Naive thymus-derived CD8-positive, alpha-beta T cell (primary cell): ENCODE data around the gene SLC16A6. TPM values are rescaled to one million over a fixed set of nuclear protein-coding genes. Genes with fewer than 3 reads are reported as not detected.
"Not testable (repeated sequence)": the region's sequence is repeated elsewhere in the genome, so short reads cannot be mapped to it uniquely, and the experiment has no call there.

Experiments
- ATAC-seq, 2 donors: fragments of 150-1000 bp; cut with Tn5 transposase in 1 of 2; sonication (Bioruptor Pico), chemical (Tn5 transposase) in 1 of 2; 1 replicate in 1 of 2; 2 replicates in 1 of 2; pipeline ENCODE4 v1.10.0; 2021; ENCODE audit warnings: mild to moderate bottlenecking in 2 of 2, moderate library complexity in 2 of 2
- POLR2A ChIA-PET: fragments of 350-600 bp; sonication (Branson Sonifier 250); formaldehyde crosslinking; loops from one replicate; lab custom pipeline; 2021; ENCODE audit warnings: antibody characterized with exemption; lab: Charles Lee
- DNase-seq, 10 donors: peaks; one replicate each; pipeline versions ENCODE4 v3.0.0 to v3.0.0-alpha.2; 2020 to 2022
- H3K27ac Mint-ChIP-seq, 10 donors: one replicate each; pipeline ENCODE4 v1.8.0; 2020 to 2022; ENCODE audit warnings: mild to moderate bottlenecking in 10 of 10, mixed read lengths in 10 of 10, moderate library complexity in 4 of 10, inconsistent platforms in 1 of 10
- H3K27me3 Mint-ChIP-seq, 5 donors: one replicate each; pipeline ENCODE4 v1.8.0; 2021 to 2022; ENCODE audit warnings: mixed read lengths in 5 of 5
- H3K36me3 Mint-ChIP-seq, 3 donors: one replicate each; pipeline ENCODE4 v1.8.0; 2020 to 2022; ENCODE audit warnings: mixed read lengths in 3 of 3, mild to moderate bottlenecking in 2 of 3, inconsistent platforms in 1 of 3
- H3K4me1 Mint-ChIP-seq, 4 donors: one replicate each; pipeline ENCODE4 v1.8.0; 2021 to 2022; ENCODE audit warnings: mixed read lengths in 4 of 4
- H3K4me3 Mint-ChIP-seq, 10 donors: one replicate each; pipeline ENCODE4 v1.8.0; 2020 to 2022; ENCODE audit warnings: mild to moderate bottlenecking in 10 of 10, mixed read lengths in 10 of 10, moderate library complexity in 6 of 10, inconsistent platforms in 1 of 10
- H3K9me3 Mint-ChIP-seq, 9 donors: one replicate each; pipeline ENCODE4 v1.8.0; 2020 to 2022; ENCODE audit warnings: mixed read lengths in 9 of 9, mild to moderate bottlenecking in 3 of 9, inconsistent platforms in 1 of 9, moderate library complexity in 1 of 9
- polyA plus RNA-seq, 3 donors: library from polyadenylated mRNA; unstranded; fragments of 300-500 nt; fragmentation: Illumina TruSeq; gene quantifications; one replicate each; pipeline ENCODE4 v1.2.3, GENCODE V29; 2021
- total RNA-seq, 8 experiments: library from RNA in 2 of 8; stranded (reverse) in 2 of 8; gene quantifications; one replicate each; pipeline ENCODE4 v1.2.3 and lab custom pipeline; 2021 to 2026

Gene SLC16A6
- total and polyA plus RNA-seq, 5 experiments from 2014 or later: 0.61 to 6.9 (median 2.6) TPM

DNA sequence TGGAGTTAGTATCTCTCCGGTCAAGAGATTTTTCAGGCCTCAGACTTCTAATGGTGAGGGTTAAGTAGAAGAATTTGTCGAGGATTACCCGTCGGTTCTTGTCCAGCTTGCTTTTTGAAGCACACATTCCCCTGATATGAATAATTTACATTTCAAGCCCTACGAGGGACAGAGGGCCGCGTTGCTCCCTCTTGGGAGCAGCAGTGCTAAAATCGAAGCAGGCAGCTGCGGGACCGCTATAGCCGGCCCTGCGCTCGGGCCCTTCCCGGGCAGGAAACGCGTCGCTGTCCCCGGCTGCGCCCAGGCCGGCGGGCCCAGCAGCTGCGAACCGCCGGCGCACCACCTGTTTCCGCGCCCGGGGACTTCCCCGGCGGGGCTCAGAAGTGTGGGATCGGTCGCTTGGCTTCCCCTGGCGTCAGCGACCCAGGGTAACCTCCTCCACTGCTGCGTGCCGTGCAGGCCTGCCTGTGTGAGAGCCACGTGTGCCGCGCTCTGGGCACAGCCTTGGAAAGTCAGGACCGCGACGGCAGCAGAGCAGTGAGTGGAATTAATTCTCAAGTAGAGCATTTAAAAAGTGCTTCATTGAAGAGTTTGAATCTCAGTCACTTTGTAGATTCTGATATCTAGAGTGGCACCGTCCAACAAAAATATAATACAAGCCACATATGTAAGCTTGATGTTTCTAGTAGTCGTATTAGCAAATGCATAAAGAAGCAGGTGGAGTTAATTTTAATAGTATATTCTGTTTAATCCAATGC, 31.9 kb downstream of the SLC16A6 start:
- peaks cover 0 to 23% (median 9%) of the 10 kb centered on the region in 3 donors for H3K36me3 Mint-ChIP-seq
- H3K4me3 Mint-ChIP-seq: peak overlapping the region; percentile 49 to 75 (median 61)
- peaks cover 29 to 83% (median 68%) of the 10 kb centered on the region in 4 donors for H3K4me1 Mint-ChIP-seq
- peak; percentile 88 to 96 for ATAC-seq
- POLR2A ChIA-PET: interaction anchor here (1.0 to 3.2 kb wide), 4 partner anchors 11 to 198 kb away, joined by 4 to 42 read pairs (median 16); partner anchors contain the start of genes AMZ2, ARSG, SLC16A6 and WIPI1
- not testable (repeated sequence) for H3K27me3 Mint-ChIP-seq, H3K9me3 Mint-ChIP-seq
- peak; percentile 66 to 87 (median 76) for DNase-seq
- peak overlapping the region; percentile 84 to 98 (median 94) for H3K27ac Mint-ChIP-seq

DNA sequence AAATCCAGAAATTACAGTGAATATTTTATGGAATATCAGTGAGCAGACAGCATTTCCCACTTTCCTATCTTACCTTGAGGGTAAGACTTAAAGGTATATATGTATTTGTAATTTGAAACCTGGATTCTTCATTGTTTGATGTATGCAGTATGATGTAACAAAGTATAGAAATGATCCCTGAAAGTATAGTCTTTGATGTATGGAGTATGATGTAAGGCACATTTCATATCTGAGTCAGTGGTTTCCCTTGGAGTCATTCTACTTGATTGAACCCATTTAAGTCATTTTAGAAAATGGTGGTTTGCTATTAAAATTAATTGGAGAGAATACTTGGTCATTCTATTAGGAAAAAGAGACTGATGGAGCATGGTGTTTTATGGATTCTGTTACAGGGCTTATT, 33.0 kb downstream of the SLC16A6 start:
- Mint-ChIP-seq H3K4me1 (peaks cover 35 to 90% (median 75%) of the 10 kb centered on the region in 4 donors), H3K4me3 (peak overlapping the region in 7 of 10 donors; percentile 9 to 70 (median 55)), H3K27ac (peak overlapping the region; percentile 84 to 96 (median 90)), H3K27me3 (no peaks in the 10 kb centered on the region), H3K9me3 (no peaks in the 10 kb centered on the region), H3K36me3 (peaks cover 0 to 28% (median 9%) of the 10 kb centered on the region in 3 donors)
- ATAC-seq: no peak
- POLR2A ChIA-PET: interaction anchor here (0.6 to 3.2 kb wide), 4 partner anchors 10 to 199 kb away, joined by 7 to 42 read pairs (median 16); partner anchors contain the start of genes AMZ2, ARSG, SLC16A6 and WIPI1
- no peak for DNase-seq

DNA sequence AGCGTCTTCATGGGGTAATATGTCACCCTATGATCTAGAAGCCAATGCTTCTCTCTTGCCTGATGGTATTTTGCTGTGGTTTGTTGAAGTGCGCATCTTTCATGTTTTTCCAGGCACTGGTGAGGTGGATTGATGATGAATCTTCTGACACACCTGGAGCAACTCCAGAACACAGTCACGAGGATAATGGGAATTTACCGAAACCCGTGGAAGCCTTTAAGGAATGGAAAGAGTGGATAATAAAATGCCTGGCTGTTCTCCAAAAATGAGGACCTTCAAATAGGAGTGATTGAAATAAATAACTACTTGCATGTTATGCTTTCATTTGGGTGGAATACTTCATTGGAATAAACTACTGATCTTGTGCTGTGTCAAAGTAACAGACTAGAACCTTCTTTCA, 34.2 kb downstream of the SLC16A6 start:
- Mint-ChIP-seq H3K36me3 (peaks cover 0 to 40% (median 12%) of the 10 kb centered on the region in 3 donors), H3K4me3 (peak overlapping the region in 7 of 10 donors; percentile 4 to 45 (median 21)), H3K27ac (peak overlapping the region; percentile 27 to 96 (median 88)), H3K4me1 (peaks cover 31 to 94% (median 74%) of the 10 kb centered on the region in 4 donors)
- POLR2A ChIA-PET: interaction anchor here (3.2 kb wide), 2 partner anchors 8 to 35 kb away, joined by 26 to 42 read pairs; partner anchors contain the start of genes AMZ2, ARSG and SLC16A6
- ATAC-seq, H3K27me3 Mint-ChIP-seq, H3K9me3 Mint-ChIP-seq: not testable (repeated sequence)
- DNase-seq: peak in 1 of 10 donors; percentile 29

DNA sequence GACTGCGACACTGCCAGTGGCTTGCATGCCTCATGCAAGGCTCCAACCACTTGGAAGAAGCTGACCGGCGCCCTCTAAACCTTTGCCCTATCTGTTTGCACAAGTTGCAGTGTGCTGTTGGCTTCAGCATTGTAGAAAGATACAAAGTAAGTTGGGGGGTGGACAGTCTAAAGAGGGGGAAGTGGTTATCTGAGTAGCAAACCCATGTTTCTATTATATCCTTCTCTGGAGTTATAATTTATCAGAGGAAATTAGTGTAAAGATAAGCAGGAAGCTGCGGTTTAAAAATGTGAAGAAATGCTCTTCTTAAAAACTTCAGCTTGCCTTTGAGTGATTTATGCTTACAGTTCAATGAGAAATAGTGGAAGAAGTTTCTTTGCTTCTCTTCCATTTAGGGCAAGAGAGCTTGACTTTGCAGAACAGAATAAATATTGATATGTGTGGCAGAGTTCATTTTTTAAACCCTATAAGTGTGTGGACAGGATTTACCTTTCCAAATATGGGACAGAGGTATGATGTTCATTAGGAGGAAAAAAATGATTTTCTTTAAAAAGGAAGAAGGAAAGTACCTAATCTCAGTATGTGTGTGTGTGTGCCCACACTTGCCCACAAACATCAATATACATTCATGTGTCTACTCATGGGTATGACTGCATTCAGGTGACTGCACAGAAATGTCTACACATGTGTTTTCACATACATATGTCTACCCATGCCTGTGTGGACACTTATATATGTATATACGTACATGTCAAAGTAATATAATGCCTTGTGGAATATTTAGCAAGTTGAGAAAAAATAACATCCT, 35.0 kb downstream of the SLC16A6 start:
- H3K9me3 Mint-ChIP-seq: no peaks in the 10 kb centered on the region
- peak in 1 of 2 donors; percentile 37 for ATAC-seq

DNA sequence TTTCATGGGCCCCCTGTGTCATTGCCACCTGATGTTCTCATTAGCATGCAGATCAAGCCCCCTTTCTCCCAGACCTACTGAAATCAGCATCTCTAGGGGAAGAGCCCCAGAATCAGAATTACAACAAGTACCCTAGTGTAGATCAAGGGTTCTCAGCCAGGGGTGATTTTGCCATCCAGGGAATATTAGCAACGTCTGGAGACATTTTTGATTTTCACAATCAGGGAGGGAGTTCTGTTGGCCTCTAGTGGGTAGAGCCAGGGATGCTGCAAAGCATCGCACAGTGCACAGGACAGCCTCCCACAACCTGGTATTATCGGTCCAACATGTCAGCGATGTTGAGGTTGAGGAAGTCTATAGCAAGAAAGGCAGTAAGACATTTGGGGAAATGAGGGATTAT, 35.8 kb downstream of the SLC16A6 start:
- H3K27me3 Mint-ChIP-seq: no peaks in the 10 kb centered on the region
- POLR2A ChIA-PET: interaction anchor here (0.6 to 1.1 kb wide), 4 partner anchors 17 to 211 kb away, joined by 3 to 4 read pairs (median 3); no protein-coding TSS in a partner anchor
- H3K27ac Mint-ChIP-seq: peak overlapping the region; percentile 49 to 96 (median 88)
- no peaks in the 10 kb centered on the region for H3K9me3 Mint-ChIP-seq
- peaks cover 32 to 91% (median 73%) of the 10 kb centered on the region in 4 donors for H3K4me1 Mint-ChIP-seq
- DNase-seq (no peak), ATAC-seq (no peak)
- H3K4me3 Mint-ChIP-seq: peak overlapping the region in 7 of 10 donors; percentile 1 to 70 (median 48)
- H3K36me3 Mint-ChIP-seq: peaks cover 0 to 49% (median 15%) of the 10 kb centered on the region in 3 donors

More for the DNA sequence above, 35.0 kb downstream of the SLC16A6 start:
- POLR2A ChIA-PET: interaction anchor here (0.6 to 1.1 kb wide), 5 partner anchors 9 to 210 kb away, joined by 3 to 4 read pairs (median 3); no protein-coding TSS in a partner anchor
- Mint-ChIP-seq H3K36me3 (peaks cover 0 to 46% (median 14%) of the 10 kb centered on the region in 3 donors), H3K4me3 (peak overlapping the region in 9 of 10 donors; percentile 16 to 70 (median 44)), H3K27ac (peak overlapping the region; percentile 49 to 96 (median 88)), H3K27me3 (no peaks in the 10 kb centered on the region), H3K4me1 (peaks cover 31 to 90% (median 72%) of the 10 kb centered on the region in 4 donors)
- peak in 2 of 10 donors; percentile 20 to 44 for DNase-seq

DNA sequence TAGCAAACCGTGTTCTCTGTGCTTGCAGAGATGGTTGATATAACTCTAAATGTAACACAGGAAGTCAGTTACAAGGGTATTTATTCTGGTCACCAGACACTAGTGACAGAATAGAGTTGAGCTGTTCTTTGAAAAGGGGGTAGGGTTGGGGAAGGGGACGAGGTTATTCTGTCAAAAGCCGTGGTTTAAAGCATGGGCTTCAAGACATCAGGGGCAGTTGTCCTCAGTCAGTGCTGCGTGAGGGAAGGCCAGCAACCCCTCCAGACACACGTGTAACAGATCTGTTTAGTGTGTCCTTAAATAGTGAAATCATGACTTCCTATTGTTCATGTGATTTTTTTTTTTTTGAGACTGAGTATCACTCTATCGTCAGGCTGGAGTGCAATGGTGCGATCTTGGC, 37.5 kb downstream of the SLC16A6 start:
- peak; percentile 39 to 44 for ATAC-seq
- DNase-seq: peak in 2 of 10 donors; percentile 21 to 58
- not testable (repeated sequence) for H3K27me3 Mint-ChIP-seq, H3K9me3 Mint-ChIP-seq
- peak overlapping the region; percentile 57 to 96 (median 92) for H3K27ac Mint-ChIP-seq
- H3K4me1 Mint-ChIP-seq: peaks cover 31 to 92% (median 73%) of the 10 kb centered on the region in 4 donors
- peaks cover 0 to 51% (median 16%) of the 10 kb centered on the region in 3 donors for H3K36me3 Mint-ChIP-seq
- POLR2A ChIA-PET: interaction anchor here (0.6 kb wide), 1 partner anchor 23 kb away, joined by 3 read pairs; no protein-coding TSS in a partner anchor
- peak overlapping the region; percentile 16 to 63 (median 41) for H3K4me3 Mint-ChIP-seq

DNA sequence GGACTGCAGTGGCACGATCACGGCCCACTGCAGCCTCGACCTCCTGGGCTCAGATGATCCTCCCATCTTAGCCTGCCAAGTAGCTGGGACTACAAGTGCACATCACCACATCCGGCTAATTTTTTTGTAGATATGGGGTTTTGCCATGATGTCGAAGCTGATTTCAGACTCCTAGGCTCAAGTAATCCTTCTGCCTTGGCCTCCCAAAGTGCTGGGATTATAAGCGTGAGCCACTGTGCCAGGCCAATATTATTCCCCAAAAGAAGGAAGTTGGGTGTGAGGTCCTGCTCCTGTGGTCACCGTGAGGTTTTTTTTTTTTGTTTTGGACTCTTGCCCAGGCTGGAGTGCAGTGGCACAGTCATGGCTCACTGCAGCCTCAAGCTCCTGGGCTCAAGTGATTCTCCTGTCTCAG, 41.6 kb downstream of the SLC16A6 start:
- peaks cover 20 to 62% (median 49%) of the 10 kb centered on the region in 4 donors for H3K4me1 Mint-ChIP-seq
- H3K9me3 Mint-ChIP-seq: no peaks in the 10 kb centered on the region
- peak in 3 of 10 donors; percentile 22 to 39 (median 28) for DNase-seq
- peak overlapping the region; percentile 90 to 99 (median 98) for H3K27ac Mint-ChIP-seq
- peaks cover 0 to 28% (median 7%) of the 10 kb centered on the region in 3 donors for H3K36me3 Mint-ChIP-seq
- no peak for ATAC-seq
- peak overlapping the region; percentile 91 to 98 (median 94) for H3K4me3 Mint-ChIP-seq
- H3K27me3 Mint-ChIP-seq: no peaks in the 10 kb centered on the region
- POLR2A ChIA-PET: interaction anchor here (0.6 to 4.8 kb wide), 10 partner anchors 9 to 211 kb away, joined by 3 to 95 read pairs (median 5); partner anchors contain the start of genes ARSG and SLC16A6

DNA sequence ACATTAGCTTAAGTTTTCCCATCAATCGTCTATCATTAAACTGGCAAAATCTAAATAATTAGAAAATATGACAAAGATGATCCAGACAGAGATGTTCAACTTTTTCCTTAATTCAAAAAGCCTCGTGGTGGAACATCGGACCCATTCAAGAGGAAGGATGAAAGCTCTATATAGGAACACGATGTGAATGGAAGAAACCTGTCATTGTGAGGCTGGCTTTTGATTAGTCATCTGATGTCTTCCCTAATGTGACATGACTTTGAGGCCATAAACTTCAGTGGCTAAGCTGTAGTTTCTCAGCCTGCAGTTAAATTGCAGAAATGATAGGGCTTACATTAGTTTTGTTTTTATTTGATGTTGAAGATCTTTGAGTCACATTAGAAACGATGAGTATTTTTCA, 42.0 kb downstream of the SLC16A6 start:
- H3K27me3 Mint-ChIP-seq: no peaks in the 10 kb centered on the region
- POLR2A ChIA-PET: interaction anchor here (0.7 to 4.8 kb wide), 11 partner anchors 10 to 216 kb away, joined by 3 to 95 read pairs (median 19); partner anchors contain the start of genes ARSG and SLC16A6
- peaks cover 17 to 58% (median 44%) of the 10 kb centered on the region in 4 donors for H3K4me1 Mint-ChIP-seq
- H3K27ac Mint-ChIP-seq: peak overlapping the region; percentile 90 to 99 (median 98)
- H3K9me3 Mint-ChIP-seq: no peaks in the 10 kb centered on the region
- H3K4me3 Mint-ChIP-seq: peak overlapping the region; percentile 91 to 98 (median 94)
- ATAC-seq (no peak), DNase-seq (no peak)
- peaks cover 0 to 28% (median 7%) of the 10 kb centered on the region in 3 donors for H3K36me3 Mint-ChIP-seq

DNA sequence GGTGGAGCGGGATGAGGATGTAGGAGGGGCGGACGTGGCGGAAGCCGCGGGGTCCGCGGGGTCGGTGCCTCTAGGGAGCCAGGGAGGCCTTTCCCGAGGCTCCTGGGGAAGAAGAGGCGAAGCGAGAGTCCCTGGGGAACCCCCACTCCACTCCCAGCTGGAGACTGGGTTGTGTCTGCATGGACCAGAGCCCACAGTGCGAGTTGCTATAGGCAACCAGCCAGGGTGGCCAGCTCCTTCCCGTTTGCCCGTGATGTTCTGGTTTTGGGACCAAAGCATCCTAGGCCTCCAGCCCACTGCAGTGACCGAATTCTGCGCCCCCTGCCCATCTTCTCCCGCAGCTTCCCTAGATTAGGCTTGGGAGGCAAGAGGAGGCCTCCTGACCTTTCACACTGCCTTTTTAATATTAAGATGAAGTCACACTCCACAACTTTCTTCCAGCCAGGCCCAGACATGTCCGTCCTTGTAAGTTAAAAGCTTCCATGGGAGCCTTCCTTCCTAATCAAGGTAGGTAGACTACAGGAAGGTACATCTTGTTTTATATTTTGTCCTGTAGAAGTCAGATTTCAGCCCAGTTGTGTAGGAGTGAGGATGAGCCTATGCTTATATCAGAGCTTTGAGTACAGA, 42.6 kb downstream of the SLC16A6 start:
- POLR2A ChIA-PET: interaction anchor here (0.6 to 4.8 kb wide), 21 partner anchors 10 to 216 kb away, joined by 3 to 95 read pairs (median 6); partner anchors contain the start of genes ARSG, SLC16A6 and WIPI1
- Mint-ChIP-seq H3K27me3 (no peaks in the 10 kb centered on the region), H3K4me1 (peaks cover 14 to 54% (median 38%) of the 10 kb centered on the region in 4 donors)

DNA sequence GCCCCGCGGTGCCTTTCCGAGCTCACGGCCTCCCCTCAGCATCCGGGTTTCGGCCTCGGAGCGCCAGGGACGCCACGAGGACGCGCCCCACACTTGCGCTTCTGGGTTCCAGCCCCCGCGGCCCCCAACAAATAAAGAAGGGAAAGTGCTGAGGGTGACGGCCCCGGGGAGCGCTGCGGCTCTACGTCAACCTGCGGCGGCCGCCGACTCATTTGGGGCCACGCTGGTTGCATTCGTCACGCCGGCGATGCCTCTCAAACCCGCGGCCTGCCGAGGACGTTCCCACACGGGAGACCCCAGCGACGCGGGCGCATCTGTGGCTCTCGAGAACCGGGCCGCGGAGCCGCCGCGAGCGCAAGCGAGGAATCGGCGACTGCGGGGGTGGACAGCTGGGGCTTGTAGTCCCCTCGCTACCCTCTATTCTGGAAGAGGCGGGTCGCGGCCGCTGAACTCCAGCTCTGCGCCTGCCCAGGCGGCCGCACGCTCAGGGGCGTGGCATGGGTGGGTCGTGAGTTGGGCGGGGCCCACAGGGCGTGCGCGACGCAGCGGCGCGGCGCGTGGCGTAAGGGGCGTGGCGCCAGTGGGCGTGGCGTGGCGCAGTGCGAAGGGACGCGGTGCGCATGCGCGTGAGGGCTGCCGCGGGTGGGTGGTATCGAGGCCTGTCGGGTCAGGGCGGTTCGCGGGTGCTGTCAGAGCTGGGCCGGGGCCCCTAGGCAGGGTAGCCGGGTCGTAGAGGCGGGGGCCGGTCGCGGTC, 43.3 kb downstream of the SLC16A6 start, which contains the start of gene AMZ2:
AMZ2 (plus strand) TSS at position 599 of the 754 bp plus-strand sequence. CDS start 2,145 bp downstream, outside the sequence.
- Mint-ChIP-seq H3K36me3 (peaks cover 0 to 19% (median 7%) of the 10 kb centered on the region in 3 donors), H3K27me3 (no peaks in the 10 kb centered on the region), H3K27ac (peak within 1 kb of the TSS; percentile 90 to 99 (median 98)), H3K4me1 (peaks cover 10 to 47% (median 32%) of the 10 kb centered on the region in 4 donors), H3K4me3 (peak within 1 kb of the TSS; percentile 91 to 98 (median 94)), H3K9me3 (no peaks in the 10 kb centered on the region)
- POLR2A ChIA-PET: interaction anchor here (0.6 to 4.8 kb wide), 26 partner anchors 8 to 1343 kb away, joined by 3 to 95 read pairs (median 4); partner anchors contain the start of genes ARSG, SLC16A6 and WIPI1
- DNase-seq (peak; percentile 91 to 99 (median 98)), ATAC-seq (peak; percentile 86 to 88)

More for the DNA sequence above, 42.6 kb downstream of the SLC16A6 start:
- Mint-ChIP-seq H3K4me3 (peak overlapping the region; percentile 91 to 98 (median 94)), H3K9me3 (no peaks in the 10 kb centered on the region), H3K36me3 (peaks cover 0 to 26% (median 7%) of the 10 kb centered on the region in 3 donors), H3K27ac (peak overlapping the region; percentile 90 to 99 (median 98))
- DNase-seq: peak in 1 of 10 donors; percentile 63
- peak; percentile 27 for ATAC-seq
